ENCODE data around the gene ASB8.
"Not testable (repeated sequence)": the region's sequence is repeated elsewhere in the genome, so short reads cannot be mapped to it uniquely, and the experiment has no call there.

- TF ChIP-seq RFX5 (IDR thresholded peaks at IDR 0.05); RCOR1 (IDR thresholded peaks at IDR 0.05; ENCODE audit: low read depth, low read length); SMC3 (IDR thresholded peaks at IDR 0.05); POLR2A (IDR thresholded peaks at IDR 0.05; ENCODE audit: low read length); MYC (IDR thresholded peaks at IDR 0.05; ENCODE audit: borderline replicate concordance, low read length); CTCF (IDR thresholded peaks at IDR 0.05); TP53 (CRISPR knock-in tag; IDR thresholded peaks at IDR 0.05); CBX2 (IDR thresholded peaks at IDR 0.05; ENCODE audit: borderline replicate concordance, low read depth); EP300 (IDR thresholded peaks at IDR 0.05); CBX8 (IDR thresholded peaks at IDR 0.05): not testable (repeated sequence)
- TF ChIP-seq, protein P1, sequence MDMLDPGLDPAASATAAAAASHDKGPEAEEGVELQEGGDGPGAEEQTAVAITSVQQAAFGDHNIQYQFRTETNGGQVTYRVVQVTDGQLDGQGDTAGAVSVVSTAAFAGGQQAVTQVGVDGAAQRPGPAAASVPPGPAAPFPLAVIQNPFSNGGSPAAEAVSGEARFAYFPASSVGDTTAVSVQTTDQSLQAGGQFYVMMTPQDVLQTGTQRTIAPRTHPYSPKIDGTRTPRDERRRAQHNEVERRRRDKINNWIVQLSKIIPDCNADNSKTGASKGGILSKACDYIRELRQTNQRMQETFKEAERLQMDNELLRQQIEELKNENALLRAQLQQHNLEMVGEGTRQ (IDR thresholded peaks at IDR 0.05) = not testable (repeated sequence)
- TF ChIP-seq, protein P2, sequence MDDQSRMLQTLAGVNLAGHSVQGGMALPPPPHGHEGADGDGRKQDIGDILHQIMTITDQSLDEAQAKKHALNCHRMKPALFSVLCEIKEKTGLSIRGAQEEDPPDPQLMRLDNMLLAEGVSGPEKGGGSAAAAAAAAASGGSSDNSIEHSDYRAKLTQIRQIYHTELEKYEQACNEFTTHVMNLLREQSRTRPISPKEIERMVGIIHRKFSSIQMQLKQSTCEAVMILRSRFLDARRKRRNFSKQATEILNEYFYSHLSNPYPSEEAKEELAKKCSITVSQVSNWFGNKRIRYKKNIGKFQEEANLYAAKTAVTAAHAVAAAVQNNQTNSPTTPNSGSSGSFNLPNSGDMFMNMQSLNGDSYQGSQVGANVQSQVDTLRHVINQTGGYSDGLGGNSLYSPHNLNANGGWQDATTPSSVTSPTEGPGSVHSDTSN (IDR thresholded peaks at IDR 0.05) = not testable (repeated sequence)
Measured at GRCh38 chr12:48125542-48125941, 31.8 kb downstream of the ASB8 start.

Data from A549 (cell line).